Mucosa of stomach (tissue), 1 donor: Measurements from ENCODE around the gene INO80C.
A peak's percentile ranks its signal among the peaks of the same experiment; 100 is the strongest.

Experiments used
- H3K27me3 ChIP-seq: one replicate; pipeline ENCODE4 v1.7.0; 2013; ENCODE audit warnings: mild to moderate bottlenecking, low read length; ENCODE audit not compliant: control insufficient read depth, insufficient read depth
- H3K36me3 ChIP-seq: one replicate; pipeline ENCODE4 v1.7.0; 2013; ENCODE audit warnings: low read length; ENCODE audit not compliant: control insufficient read depth, insufficient read depth
- H3K4me1 ChIP-seq: one replicate; pipeline ENCODE4 v1.7.0; 2013; ENCODE audit warnings: mild to moderate bottlenecking, low read length; ENCODE audit not compliant: control insufficient read depth, insufficient read depth
- H3K4me3 ChIP-seq: one replicate; pipeline ENCODE4 v1.7.0; 2013; ENCODE audit warnings: low read length
- H3K9ac ChIP-seq: one replicate; pipeline ENCODE4 v1.7.0; 2013; ENCODE audit warnings: mild to moderate bottlenecking, low read length, moderate library complexity
- H3K9me3 ChIP-seq: one replicate; pipeline ENCODE4 v1.7.0; 2013; ENCODE audit warnings: mild to moderate bottlenecking, low read length, moderate library complexity; ENCODE audit not compliant: control insufficient read depth
- donor health status: Pancreatic carcinoma.

INO80C gene

GRCh38 chr18:35497370-35498197, at the start of gene INO80C:
TSS of gene INO80C (minus strand) at chr18:35497960. CDS start at chr18:35497874, 86 bp downstream.
- Histone ChIP-seq H3K27me3 (no peaks in the 10 kb centered on the region), H3K4me3 (peak within 1 kb of the TSS; percentile 65), H3K36me3 (no peaks in the 10 kb centered on the region), H3K9ac (peak within 1 kb of the TSS; percentile 92), H3K9me3 (no peaks in the 10 kb centered on the region), H3K4me1 (peaks cover 27% of the 10 kb centered on the region)

DNA sequence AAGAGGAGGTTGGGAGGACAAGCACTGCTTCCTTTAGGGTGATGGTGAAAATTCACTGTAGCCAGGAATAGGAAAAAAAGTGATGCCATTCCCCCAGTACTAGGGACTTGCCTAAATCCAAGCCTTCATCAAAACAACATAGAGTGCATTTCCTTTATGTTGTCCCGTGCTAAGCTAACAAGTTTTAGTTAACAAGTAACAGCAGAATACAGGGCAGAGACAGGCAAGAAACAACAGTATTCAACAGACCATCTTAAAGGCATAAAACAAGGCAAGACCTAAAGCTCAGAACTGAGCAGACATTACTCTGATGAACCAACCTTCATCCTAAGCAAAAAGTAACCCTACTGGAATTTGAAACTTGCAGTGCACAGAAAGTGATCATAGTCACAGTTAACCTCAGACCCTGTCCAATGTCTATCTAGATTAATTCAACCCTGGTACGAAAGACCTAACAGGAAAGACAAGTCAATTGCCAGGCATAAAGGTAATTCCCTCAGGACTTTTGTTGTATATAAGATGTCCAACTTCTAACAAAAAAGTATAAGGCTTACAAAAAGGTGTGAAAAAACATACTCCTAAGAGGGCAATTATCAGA, 49.3 kb upstream of the INO80C start:
- no peak overlapping the region for H3K4me3 ChIP-seq
- H3K4me1 ChIP-seq = no peaks in the 10 kb centered on the region
- H3K9ac ChIP-seq = no peak overlapping the region
- H3K9me3 ChIP-seq = no peaks in the 10 kb centered on the region
- H3K27me3 ChIP-seq = no peaks in the 10 kb centered on the region
- no peaks in the 10 kb centered on the region for H3K36me3 ChIP-seq

- no peaks in the 10 kb centered on the region for H3K4me1 ChIP-seq
- H3K9ac ChIP-seq = no peak overlapping the region
- H3K9me3 ChIP-seq = no peaks in the 10 kb centered on the region
- no peak overlapping the region for H3K4me3 ChIP-seq
- no peaks in the 10 kb centered on the region for H3K36me3 ChIP-seq
- H3K27me3 ChIP-seq = no peaks in the 10 kb centered on the region
Observed at GRCh38 chr18:35542356-35542755, 44.6 kb upstream of the INO80C start.

- H3K9me3 ChIP-seq = no peaks in the 10 kb centered on the region
- no peaks in the 10 kb centered on the region for H3K36me3 ChIP-seq
- H3K4me3 ChIP-seq = no peak overlapping the region
- no peaks in the 10 kb centered on the region for H3K27me3 ChIP-seq
- no peaks in the 10 kb centered on the region for H3K4me1 ChIP-seq
- H3K9ac ChIP-seq = no peak overlapping the region
Observed at GRCh38 chr18:35535297-35535696, 37.5 kb upstream of the INO80C start.

DNA sequence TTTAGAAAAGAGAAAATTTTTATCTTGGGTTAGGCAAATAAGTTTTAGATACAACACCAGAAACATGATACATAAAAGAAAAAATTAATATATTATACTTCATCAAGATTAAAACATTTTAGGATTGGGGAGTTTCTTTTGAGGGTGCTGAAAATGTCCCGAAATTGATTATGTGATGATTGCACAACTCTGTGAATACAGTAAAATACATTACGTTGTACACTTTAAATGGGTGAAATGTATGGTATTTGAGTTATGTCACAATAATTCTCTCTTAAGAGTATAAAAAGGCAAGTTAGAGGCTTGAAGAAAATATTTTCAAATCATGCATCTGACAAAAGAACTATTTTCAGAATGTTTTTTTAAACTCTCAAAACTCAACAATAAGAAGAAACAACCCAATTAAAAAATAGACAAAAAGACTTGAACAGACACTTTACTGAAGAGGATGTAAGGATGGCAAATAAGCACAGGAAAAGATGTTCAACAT, 36.2 kb upstream of the INO80C start:
- no peak overlapping the region for H3K4me3 ChIP-seq
- no peak overlapping the region for H3K9ac ChIP-seq
- H3K36me3 ChIP-seq = no peaks in the 10 kb centered on the region
- H3K9me3 ChIP-seq = no peaks in the 10 kb centered on the region
- no peaks in the 10 kb centered on the region for H3K27me3 ChIP-seq
- H3K4me1 ChIP-seq = no peaks in the 10 kb centered on the region

GRCh38 chr18:35528749-35529274, 31.1 kb upstream of the INO80C start:
- no peak overlapping the region for H3K9ac ChIP-seq
- H3K36me3 ChIP-seq = no peaks in the 10 kb centered on the region
- no peak overlapping the region for H3K4me3 ChIP-seq
- H3K9me3 ChIP-seq = no peaks in the 10 kb centered on the region
- H3K27me3 ChIP-seq = no peaks in the 10 kb centered on the region
- peaks cover 4% of the 10 kb centered on the region for H3K4me1 ChIP-seq

DNA sequence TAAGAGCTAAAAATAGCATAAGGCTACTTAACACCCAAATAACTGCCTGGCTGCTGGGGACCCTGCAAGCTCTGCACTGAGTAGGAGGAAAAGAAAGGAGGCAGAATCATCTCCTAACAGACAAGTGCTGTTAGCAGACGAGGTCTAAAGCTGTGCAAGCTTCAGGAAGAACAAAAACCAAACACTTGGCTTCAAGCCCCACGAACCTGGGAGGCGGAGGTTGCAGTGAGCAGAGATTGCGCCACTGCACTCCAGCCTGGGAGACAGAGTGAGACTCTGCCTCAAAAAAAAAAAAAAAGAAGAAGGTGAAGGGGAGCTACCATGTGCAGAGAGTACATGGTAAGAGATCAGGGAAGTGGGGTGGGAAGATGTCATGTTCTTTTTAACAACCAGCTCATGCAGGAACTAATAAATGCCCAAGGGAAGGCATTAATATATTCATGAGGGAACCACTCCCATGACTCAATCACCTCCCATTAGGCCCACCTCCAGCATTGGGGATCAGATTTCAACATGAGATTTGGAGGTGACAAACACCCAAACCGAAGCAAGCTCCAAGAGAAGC, 28.8 kb upstream of the INO80C start:
- Histone ChIP-seq H3K27me3 (no peaks in the 10 kb centered on the region), H3K9ac (no peak overlapping the region), H3K4me1 (peaks cover 4% of the 10 kb centered on the region), H3K36me3 (no peaks in the 10 kb centered on the region), H3K9me3 (no peaks in the 10 kb centered on the region), H3K4me3 (no peak overlapping the region)

- peaks cover 4% of the 10 kb centered on the region for H3K4me1 ChIP-seq
- H3K9me3 ChIP-seq = no peaks in the 10 kb centered on the region
- no peaks in the 10 kb centered on the region for H3K27me3 ChIP-seq
- H3K9ac ChIP-seq = no peak overlapping the region
- no peak overlapping the region for H3K4me3 ChIP-seq
- H3K36me3 ChIP-seq = no peaks in the 10 kb centered on the region
Observed at GRCh38 chr18:35525795-35526494, 28.2 kb upstream of the INO80C start.

- H3K36me3 ChIP-seq = no peaks in the 10 kb centered on the region
- H3K4me3 ChIP-seq = no peak overlapping the region
- no peaks in the 10 kb centered on the region for H3K9me3 ChIP-seq
- H3K4me1 ChIP-seq = peaks cover 4% of the 10 kb centered on the region
- H3K9ac ChIP-seq = no peak overlapping the region
- H3K27me3 ChIP-seq = no peaks in the 10 kb centered on the region
Observed at GRCh38 chr18:35524226-35524625, 26.5 kb upstream of the INO80C start.

GRCh38 chr18:35522130-35522959, 24.6 kb upstream of the INO80C start:
- Histone ChIP-seq H3K36me3 (no peaks in the 10 kb centered on the region), H3K27me3 (no peaks in the 10 kb centered on the region), H3K9ac (no peak overlapping the region)

DNA sequence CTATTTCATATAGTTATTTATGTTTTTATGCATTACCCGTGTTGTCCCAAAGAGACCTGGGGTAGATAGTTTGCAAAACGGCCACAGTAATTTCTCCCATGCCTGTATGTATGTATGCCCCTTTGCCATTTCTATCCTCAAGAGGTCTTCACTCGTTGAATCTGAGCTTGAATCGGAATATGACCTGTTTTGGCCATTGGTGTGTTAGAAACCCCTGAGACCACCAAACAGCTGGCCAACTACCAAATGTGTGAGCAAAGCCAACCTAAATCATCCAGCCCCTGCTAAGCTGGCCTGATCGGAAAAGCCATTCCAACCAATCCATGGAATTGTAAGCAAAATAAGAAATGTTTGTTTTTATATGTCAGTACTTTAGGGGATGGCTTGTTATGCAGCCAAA, 23.4 kb upstream of the INO80C start:
- no peaks in the 10 kb centered on the region for H3K9me3 ChIP-seq
- H3K9ac ChIP-seq = no peak overlapping the region
- H3K4me3 ChIP-seq = no peak overlapping the region
- no peaks in the 10 kb centered on the region for H3K36me3 ChIP-seq
- no peaks in the 10 kb centered on the region for H3K4me1 ChIP-seq
- no peaks in the 10 kb centered on the region for H3K27me3 ChIP-seq

More at GRCh38 chr18:35522130-35522959, 24.6 kb upstream of the INO80C start:
- Histone ChIP-seq H3K4me1 (peaks cover 4% of the 10 kb centered on the region), H3K9me3 (no peaks in the 10 kb centered on the region), H3K4me3 (no peak overlapping the region)
